ENCODE results near the gene CNTN4.

DNA sequence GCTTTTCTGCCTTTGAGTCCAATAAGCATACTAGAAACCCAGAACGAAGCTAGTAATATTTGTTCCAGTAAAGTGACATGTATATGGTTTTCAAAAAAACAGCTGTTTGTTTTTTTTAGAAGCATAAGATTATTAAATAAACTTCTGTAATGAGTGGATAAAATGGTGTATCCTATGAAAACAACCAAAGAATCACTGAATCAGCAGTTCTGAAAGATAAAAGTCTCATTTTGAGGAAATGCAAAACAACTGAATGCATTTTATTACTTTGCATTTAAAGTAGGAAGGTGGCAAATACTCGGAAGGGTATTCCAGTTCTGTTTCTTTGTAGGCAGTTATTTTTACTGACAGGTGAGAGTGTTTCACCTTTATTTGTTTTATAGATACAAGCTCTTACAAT, 107.0 kb downstream of the CNTN4 start:
- TF ChIP-seq POLR2A (IDR thresholded peaks at IDR 0.05) (no peak), CTCF (IDR thresholded peaks at IDR 0.05) (no peak)

Measured in tibial nerve (tissue), 3 donors.